NCI-H524 treated with DMSO at 0.1 percent for 48 hours (cell line): ENCODE results near the gene TBC1D8B.
A peak's percentile ranks its signal among the peaks of the same experiment; 100 is the strongest.
"Not testable (repeated sequence)": the region's sequence is repeated elsewhere in the genome, so short reads cannot be mapped to it uniquely, and the experiment has no call there.

Source experiments
- DNase-seq: peaks from one replicate; lab custom pipeline; 2025; lab: John Stamatoyannopoulos, UW

TBC1D8B gene

GRCh38 chrX:106802388-106803275 lies at the start of gene TBC1D8B:
Gene TBC1D8B, plus strand, starts transcription at chrX:106802673. Its CDS starts 181 bp downstream, at chrX:106802854.
- DNase-seq: peak; percentile 89

- DNase-seq: not testable (repeated sequence)
These were observed 33.2 kb upstream of the TBC1D8B start for GRCh38 chrX:106769288-106769687.

- no peak for DNase-seq
These were observed 27.5 kb upstream of the TBC1D8B start for GRCh38 chrX:106774981-106775380.

- no peak for DNase-seq
These were observed 22.2 kb upstream of the TBC1D8B start for GRCh38 chrX:106780264-106780663.

GRCh38 chrX:106780664-106781377 lies 21.7 kb upstream of the TBC1D8B start:
- DNase-seq: no peak

GRCh38 chrX:106783716-106784115 lies 18.8 kb upstream of the TBC1D8B start:
- no peak for DNase-seq

GRCh38 chrX:106791495-106791894 lies 11.0 kb upstream of the TBC1D8B start:
- no peak for DNase-seq

- no peak for DNase-seq
These were observed 448 bp upstream of the TBC1D8B start for GRCh38 chrX:106802063-106802387.

GRCh38 chrX:106811131-106811910 lies 8.8 kb downstream of the TBC1D8B start:
- no peak for DNase-seq

GRCh38 chrX:106812930-106813329 lies 10.5 kb downstream of the TBC1D8B start:
- DNase-seq: not testable (repeated sequence)

- not testable (repeated sequence) for DNase-seq
These were observed 11.6 kb downstream of the TBC1D8B start for GRCh38 chrX:106814093-106814492.

GRCh38 chrX:106862972-106863688 lies 60.7 kb downstream of the TBC1D8B start:
- DNase-seq: no peak

GRCh38 chrX:106863697-106864096 lies 61.2 kb downstream of the TBC1D8B start:
- no peak for DNase-seq

- DNase-seq: not testable (repeated sequence)
These were observed 70.3 kb downstream of the TBC1D8B start for GRCh38 chrX:106872796-106873195.

- DNase-seq: no peak
These were observed 71.6 kb downstream of the TBC1D8B start for GRCh38 chrX:106874075-106874474.

GRCh38 chrX:106875151-106875550 lies 72.7 kb downstream of the TBC1D8B start:
- no peak for DNase-seq

- no peak for DNase-seq
These were observed 87.0 kb downstream of the TBC1D8B start for GRCh38 chrX:106889468-106889867.

- no peak for DNase-seq
These were observed 89.4 kb downstream of the TBC1D8B start for GRCh38 chrX:106891762-106892460.

- DNase-seq: no peak
These were observed 92.0 kb downstream of the TBC1D8B start for GRCh38 chrX:106894392-106894909.

GRCh38 chrX:106894978-106895452 lies 92.5 kb downstream of the TBC1D8B start:
- no peak for DNase-seq

- peak; percentile 44 for DNase-seq
These were observed 94.8 kb downstream of the TBC1D8B start for GRCh38 chrX:106897259-106897658.
